IPS DF 6.9 (cell line): ENCODE measurements around the gene MRPL43.
"Not testable (repeated sequence)": the region's sequence is repeated elsewhere in the genome, so short reads cannot be mapped to it uniquely, and the experiment has no call there.

ENCODE experiments used
- DNase-seq: peaks from one replicate; pipeline ENCODE4 v3.0.0-alpha.2; 2013; ENCODE audit warnings: low read depth, low spot score
- H3K27ac ChIP-seq: one replicate; pipeline ENCODE4 v1.5.1; 2013; ENCODE audit warnings: low read length, control low read depth
- H3K27me3 ChIP-seq: 2 replicates; pipeline ENCODE4 v1.6.1; 2013; ENCODE audit warnings: mild to moderate bottlenecking, low read length; ENCODE audit not compliant: control insufficient read depth, insufficient read depth
- H3K36me3 ChIP-seq: 2 replicates; pipeline ENCODE4 v1.6.1; 2013; ENCODE audit warnings: low read length; ENCODE audit not compliant: control insufficient read depth, insufficient read depth
- H3K4me1 ChIP-seq: 2 replicates; pipeline ENCODE4 v1.6.1; 2013; ENCODE audit warnings: low read length; ENCODE audit not compliant: control insufficient read depth, insufficient read depth
- H3K4me3 ChIP-seq: 2 replicates; pipeline ENCODE4 v1.5.1; 2013; ENCODE audit warnings: mild to moderate bottlenecking, low read length
- H3K9me3 ChIP-seq: 2 replicates; pipeline ENCODE4 v1.6.1; 2013; ENCODE audit warnings: low read length, inconsistent platforms; ENCODE audit not compliant: control insufficient read depth, insufficient read depth
- WGBS: extraction: QIAGEN DNeasy Blood & Tissue Kit; methylation state at CpG from one replicate; pipeline ENCODE4 v1.1.7; 2013; ENCODE audit warnings: mixed read lengths, missing lambda C conversion rate; ENCODE audit not compliant: insufficient read length, insufficient coverage; 5-methylcytosine and 5-hydroxymethylcytosine counted together

The MRPL43 gene

GRCh38 chr10:100981178-100981772 lies 6.0 kb downstream of the MRPL43 start:
- no peak for DNase-seq
- H3K36me3 ChIP-seq = peaks cover 6% of the 10 kb centered on the region; the same call in 1 of the 2 replicates
- H3K27ac ChIP-seq = no peak overlapping the region
- no peaks in the 10 kb centered on the region for H3K9me3 ChIP-seq
- H3K4me1 ChIP-seq = no peaks in the 10 kb centered on the region
- H3K27me3 ChIP-seq = no peaks in the 10 kb centered on the region
- H3K4me3 ChIP-seq = no peak overlapping the region
- WGBS = no CpG with 5 or more reads among the region's 5 CpGs

- H3K9me3 ChIP-seq = no peaks in the 10 kb centered on the region
- H3K4me3 ChIP-seq = no peak overlapping the region
- H3K36me3 ChIP-seq = peaks cover 6% of the 10 kb centered on the region; the same call in 1 of the 2 replicates
- H3K27me3 ChIP-seq = no peaks in the 10 kb centered on the region
- H3K27ac ChIP-seq = no peak overlapping the region
- H3K4me1 ChIP-seq = no peaks in the 10 kb centered on the region
- DNase-seq = no peak
- no CpG with 5 or more reads among the region's 7 CpGs for WGBS
Observed at GRCh38 chr10:100980711-100981110, 6.6 kb downstream of the MRPL43 start.

- H3K4me1 ChIP-seq = no peaks in the 10 kb centered on the region
- H3K9me3 ChIP-seq = no peaks in the 10 kb centered on the region
- H3K36me3 ChIP-seq = peaks cover 6% of the 10 kb centered on the region; the same call in 1 of the 2 replicates
- H3K4me3 ChIP-seq = no peak overlapping the region
- WGBS = no CpG with 5 or more reads among the region's 2 CpGs
- H3K27ac ChIP-seq = no peak overlapping the region
- no peaks in the 10 kb centered on the region for H3K27me3 ChIP-seq
- no peak for DNase-seq
Observed at GRCh38 chr10:100980311-100980710, 7.0 kb downstream of the MRPL43 start.

- no peaks in the 10 kb centered on the region for H3K9me3 ChIP-seq
- H3K36me3 ChIP-seq = peaks cover 6% of the 10 kb centered on the region; the same call in 1 of the 2 replicates
- no peaks in the 10 kb centered on the region for H3K27me3 ChIP-seq
- no CpG with 5 or more reads among the region's 16 CpGs for WGBS
- no peak for DNase-seq
- no peak overlapping the region for H3K4me3 ChIP-seq
- no peak overlapping the region for H3K27ac ChIP-seq
- H3K4me1 ChIP-seq = no peaks in the 10 kb centered on the region
Observed at GRCh38 chr10:100979791-100980272, 7.5 kb downstream of the MRPL43 start.

GRCh38 chr10:100978901-100979195 lies 8.4 kb downstream of the MRPL43 start:
- Histone ChIP-seq H3K36me3 (peaks cover 6% of the 10 kb centered on the region; the same call in 1 of the 2 replicates), H3K27ac (no peak overlapping the region), H3K27me3 (no peaks in the 10 kb centered on the region), H3K4me3 (no peak overlapping the region), H3K4me1 (no peaks in the 10 kb centered on the region), H3K9me3 (no peaks in the 10 kb centered on the region)
- WGBS = no CpG with 5 or more reads among the region's 10 CpGs
- DNase-seq = no peak

GRCh38 chr10:100978121-100978900 lies 9.0 kb downstream of the MRPL43 start:
- WGBS = no CpG with 5 or more reads among the region's 13 CpGs
- no peaks in the 10 kb centered on the region for H3K27me3 ChIP-seq
- H3K27ac ChIP-seq = no peak overlapping the region
- DNase-seq = no peak
- no peak overlapping the region for H3K4me3 ChIP-seq
- H3K4me1 ChIP-seq = no peaks in the 10 kb centered on the region
- H3K36me3 ChIP-seq = peaks cover 6% of the 10 kb centered on the region; the same call in 1 of the 2 replicates
- no peaks in the 10 kb centered on the region for H3K9me3 ChIP-seq

GRCh38 chr10:100977436-100977835 lies 9.9 kb downstream of the MRPL43 start:
- no peak overlapping the region for H3K27ac ChIP-seq
- no peak for DNase-seq
- H3K9me3 ChIP-seq = no peaks in the 10 kb centered on the region
- no peak overlapping the region for H3K4me3 ChIP-seq
- peaks cover 6% of the 10 kb centered on the region; the same call in 1 of the 2 replicates for H3K36me3 ChIP-seq
- H3K27me3 ChIP-seq = no peaks in the 10 kb centered on the region
- H3K4me1 ChIP-seq = no peaks in the 10 kb centered on the region
- no CpG with 5 or more reads among the region's 6 CpGs for WGBS

GRCh38 chr10:100976906-100977305 lies 10.4 kb downstream of the MRPL43 start:
- Histone ChIP-seq H3K4me1 (no peaks in the 10 kb centered on the region), H3K27me3 (no peaks in the 10 kb centered on the region), H3K9me3 (no peaks in the 10 kb centered on the region), H3K4me3 (no peak overlapping the region), H3K36me3 (peaks cover 6% of the 10 kb centered on the region; the same call in 1 of the 2 replicates), H3K27ac (no peak overlapping the region)
- no peak for DNase-seq
- WGBS = no CpG with 5 or more reads among the region's 3 CpGs

- H3K27me3 ChIP-seq, H3K27ac ChIP-seq, H3K36me3 ChIP-seq, H3K4me1 ChIP-seq, H3K4me3 ChIP-seq, DNase-seq, H3K9me3 ChIP-seq: not testable (repeated sequence)
- no CpG with 5 or more reads among the region's 8 CpGs for WGBS
Observed at GRCh38 chr10:100975397-100975796, 11.9 kb downstream of the MRPL43 start.

GRCh38 chr10:100972904-100973535 lies 14.3 kb downstream of the MRPL43 start:
- H3K4me3 ChIP-seq = no peak overlapping the region
- peaks cover 6% of the 10 kb centered on the region for H3K4me1 ChIP-seq
- WGBS = no CpG with 5 or more reads among the region's 6 CpGs
- H3K9me3 ChIP-seq = no peaks in the 10 kb centered on the region
- no peak for DNase-seq
- H3K27me3 ChIP-seq = no peaks in the 10 kb centered on the region
- no peaks in the 10 kb centered on the region for H3K36me3 ChIP-seq
- no peak overlapping the region for H3K27ac ChIP-seq
